ENCODE measurements around the gene REG1B. TPM values are rescaled to one million over a fixed set of nuclear protein-coding genes. Genes with fewer than 3 reads are reported as not detected.

The REG1B gene
- total RNA-seq (ENCODE audit: low replicate concordance) = not detected in 2 replicates

DNA sequence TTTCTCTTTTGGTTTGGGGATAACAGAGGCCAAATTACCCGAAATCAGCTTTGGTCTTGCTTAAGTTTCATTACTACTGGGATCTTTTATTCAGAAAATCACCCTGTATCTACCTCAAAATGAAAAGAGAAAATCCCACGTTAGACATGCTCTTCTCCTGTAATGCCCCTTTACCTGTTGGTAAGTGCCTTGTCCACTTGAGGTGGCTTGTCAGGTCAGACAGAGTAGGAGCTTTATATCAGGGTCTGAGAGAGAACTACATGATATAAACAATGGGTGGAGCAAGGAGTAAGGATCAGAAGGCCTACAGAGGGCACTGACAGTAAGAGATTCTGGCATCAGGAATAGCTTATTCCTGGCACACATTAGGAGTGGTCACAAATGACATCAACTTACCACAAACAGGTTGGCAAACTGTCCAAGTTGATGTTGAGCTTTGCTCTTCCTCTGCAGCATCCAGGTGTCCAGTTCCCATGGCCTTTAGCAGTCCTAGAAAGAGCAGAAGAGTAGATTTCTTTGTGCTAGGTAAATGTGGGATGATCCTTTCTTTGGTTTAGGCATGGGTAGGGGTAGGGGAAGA lies at the start of gene REG1B:
TSS of gene REG1B (minus strand) at position 209 of the 580 bp plus-strand sequence. CDS start 381 bp downstream, outside the sequence.

GRCh38 chr2:79120194-79120713 lies 32.5 kb upstream of the REG1B start, which contains the start of gene REG1A:
REG1A (plus strand) TSS chr2:79120488; CDS start chr2:79120862, 374 bp downstream.

Other genes with a start within 250 kb of the REG1B start
- not detected in 2 replicates for gene REG3G, start 62.3 kb downstream of the REG1B start, total RNA-seq (ENCODE audit: low replicate concordance)
- not detected in 2 replicates for gene REG1A, start 32.5 kb upstream of the REG1B start, total RNA-seq (ENCODE audit: low replicate concordance)
- gene REG3A, start 71.8 kb upstream of the REG1B start, total RNA-seq (ENCODE audit: low replicate concordance) = not detected in 2 replicates